GM12875 (cell line): ENCODE data around the gene UPK3A.

Source experiments
- H3K4me3 ChIP-seq: one replicate; pipeline ENCODE4 v1.5.1; 2011; ENCODE audit warnings: low read depth, low read length, control low read depth
- CTCF ChIP-seq: IDR thresholded peaks from 2 replicates; pipeline ENCODE4 v1.5.1; 2011; ENCODE audit warnings: low read depth, mild to moderate bottlenecking, control low read depth, inconsistent platforms, low read length, moderate library complexity, borderline replicate concordance; ENCODE audit not compliant: insufficient read depth

Gene UPK3A

GRCh38 chr22:45308957-45309421, 24.2 kb downstream of the UPK3A start:
- H3K4me3 ChIP-seq = peak overlapping the region; percentile 36

GRCh38 chr22:45309422-45310227, 24.9 kb downstream of the UPK3A start, which contains the start of gene FAM118A:
TSS of gene FAM118A (plus strand) at chr22:45309934. CDS start at chr22:45322380, 12,446 bp downstream.
- no peak for TF ChIP-seq CTCF
- H3K4me3 ChIP-seq = peak within 1 kb of the TSS; percentile 81

More at GRCh38 chr22:45308957-45309421, 24.2 kb downstream of the UPK3A start:
- no peak for TF ChIP-seq CTCF

GRCh38 chr22:45310331-45310976, 25.7 kb downstream of the UPK3A start:
- TF ChIP-seq CTCF = no peak
- peak overlapping the region; percentile 81 for H3K4me3 ChIP-seq

GRCh38 chr22:45310977-45311531, 26.3 kb downstream of the UPK3A start:
- TF ChIP-seq CTCF = no peak
- H3K4me3 ChIP-seq = peak overlapping the region; percentile 81

- H3K4me3 ChIP-seq = no peak overlapping the region
- TF ChIP-seq CTCF = no peak
Observed at GRCh38 chr22:45312415-45312814, 27.7 kb downstream of the UPK3A start.

GRCh38 chr22:45312856-45313255, 28.1 kb downstream of the UPK3A start:
- no peak for TF ChIP-seq CTCF

More at GRCh38 chr22:45312856-45313255, 28.1 kb downstream of the UPK3A start:
- no peak overlapping the region for H3K4me3 ChIP-seq
